ENCODE measurements around the gene DDX3X. TPM values are rescaled to one million over a fixed set of nuclear protein-coding genes. Genes with fewer than 3 reads are reported as not detected.
A peak's percentile ranks its signal among the peaks of the same experiment; 100 is the strongest.
"Not testable (repeated sequence)": the region's sequence is repeated elsewhere in the genome, so short reads cannot be mapped to it uniquely, and the experiment has no call there.

Gene DDX3X
- total and polyA plus RNA-seq, 12 donors, result 36.8 to 247 (median 153) TPM

DNA sequence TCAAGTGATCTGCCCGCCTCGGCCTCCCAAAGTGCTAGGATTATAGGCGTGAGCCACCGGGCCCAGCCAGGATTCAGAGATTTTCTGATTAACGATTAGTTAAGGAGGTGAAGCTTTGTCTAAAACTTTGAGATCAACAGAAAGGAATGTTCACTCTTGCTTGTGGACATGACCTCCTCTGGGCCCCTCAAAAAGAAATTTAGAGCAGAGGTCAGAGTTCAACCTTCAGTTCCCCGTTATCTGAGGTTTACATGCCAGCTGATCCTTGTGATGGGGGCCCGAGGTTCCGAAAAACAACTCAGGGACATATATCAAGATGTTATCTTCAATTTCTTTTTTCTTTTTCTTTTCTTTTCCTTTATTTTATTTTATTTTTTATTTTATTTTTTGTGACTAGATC, 54.6 kb downstream of the DDX3X start:
- ATAC-seq (no peak), DNase-seq (no peak)
- peaks cover 0 to 12% (median 0%) of the 10 kb centered on the region in 7 donors for H3K27me3 ChIP-seq
- H3K36me3 ChIP-seq, result no peaks in the 10 kb centered on the region
- TF ChIP-seq, protein P1, sequence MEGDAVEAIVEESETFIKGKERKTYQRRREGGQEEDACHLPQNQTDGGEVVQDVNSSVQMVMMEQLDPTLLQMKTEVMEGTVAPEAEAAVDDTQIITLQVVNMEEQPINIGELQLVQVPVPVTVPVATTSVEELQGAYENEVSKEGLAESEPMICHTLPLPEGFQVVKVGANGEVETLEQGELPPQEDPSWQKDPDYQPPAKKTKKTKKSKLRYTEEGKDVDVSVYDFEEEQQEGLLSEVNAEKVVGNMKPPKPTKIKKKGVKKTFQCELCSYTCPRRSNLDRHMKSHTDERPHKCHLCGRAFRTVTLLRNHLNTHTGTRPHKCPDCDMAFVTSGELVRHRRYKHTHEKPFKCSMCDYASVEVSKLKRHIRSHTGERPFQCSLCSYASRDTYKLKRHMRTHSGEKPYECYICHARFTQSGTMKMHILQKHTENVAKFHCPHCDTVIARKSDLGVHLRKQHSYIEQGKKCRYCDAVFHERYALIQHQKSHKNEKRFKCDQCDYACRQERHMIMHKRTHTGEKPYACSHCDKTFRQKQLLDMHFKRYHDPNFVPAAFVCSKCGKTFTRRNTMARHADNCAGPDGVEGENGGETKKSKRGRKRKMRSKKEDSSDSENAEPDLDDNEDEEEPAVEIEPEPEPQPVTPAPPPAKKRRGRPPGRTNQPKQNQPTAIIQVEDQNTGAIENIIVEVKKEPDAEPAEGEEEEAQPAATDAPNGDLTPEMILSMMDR (IDR thresholded peaks at IDR 0.05), result no peak
- H3K9me3 ChIP-seq, result no peaks in the 10 kb centered on the region
- H3K4me3 ChIP-seq, result no peak overlapping the region
- H3K27ac ChIP-seq, result no peak overlapping the region
- intact Hi-C loops (cut with DNase I), result no loop called here
- WGBS, 2 donors, result 81 to 86% methylated on average over 8 of the region's 8 CpGs
- peaks cover 0 to 2% (median 0%) of the 10 kb centered on the region in 9 donors for H3K4me1 ChIP-seq

DNA sequence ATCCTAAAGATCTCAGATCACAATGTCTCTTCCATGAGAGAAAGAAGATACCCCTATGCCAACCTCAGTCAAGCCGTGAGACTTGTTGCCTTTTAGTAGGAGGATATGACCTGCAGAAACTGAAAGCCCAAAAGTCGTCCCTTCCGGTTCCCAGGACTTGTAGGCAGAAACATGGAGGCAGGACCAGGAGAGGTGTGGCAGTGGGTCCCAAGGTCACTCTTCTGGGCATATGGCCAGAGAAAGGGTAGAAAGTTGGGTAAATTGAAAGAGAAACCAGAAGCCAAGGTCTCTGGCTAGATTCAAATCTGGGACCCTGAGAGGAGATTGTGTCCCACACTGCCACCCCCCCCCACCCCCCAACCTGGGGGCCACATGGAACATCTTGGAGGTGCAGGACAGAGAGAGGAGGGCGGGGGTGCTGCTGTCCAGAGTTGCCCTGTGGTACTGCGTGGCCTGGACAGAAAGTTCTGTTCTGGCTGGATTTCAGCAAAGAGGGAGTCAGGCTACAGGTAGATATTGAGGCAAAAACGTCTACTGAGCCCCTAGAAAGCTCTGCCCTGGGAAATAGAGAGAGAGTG, 55.4 kb downstream of the DDX3X start:
- Histone ChIP-seq H3K9me3 (no peaks in the 10 kb centered on the region), H3K27ac (no peak overlapping the region), H3K4me1 (no peaks in the 10 kb centered on the region), H3K27me3 (peaks cover 0 to 12% (median 0%) of the 10 kb centered on the region in 7 donors), H3K36me3 (no peaks in the 10 kb centered on the region), H3K4me3 (no peak overlapping the region)
- DNase-seq (no peak), ATAC-seq (no peak)
- TF ChIP-seq, protein P1 (IDR thresholded peaks at IDR 0.05), result no peak
- WGBS, 2 donors, result 78 to 85% methylated on average over 6 of the region's 6 CpGs
- intact Hi-C loops (cut with DNase I), result no loop called here

DNA sequence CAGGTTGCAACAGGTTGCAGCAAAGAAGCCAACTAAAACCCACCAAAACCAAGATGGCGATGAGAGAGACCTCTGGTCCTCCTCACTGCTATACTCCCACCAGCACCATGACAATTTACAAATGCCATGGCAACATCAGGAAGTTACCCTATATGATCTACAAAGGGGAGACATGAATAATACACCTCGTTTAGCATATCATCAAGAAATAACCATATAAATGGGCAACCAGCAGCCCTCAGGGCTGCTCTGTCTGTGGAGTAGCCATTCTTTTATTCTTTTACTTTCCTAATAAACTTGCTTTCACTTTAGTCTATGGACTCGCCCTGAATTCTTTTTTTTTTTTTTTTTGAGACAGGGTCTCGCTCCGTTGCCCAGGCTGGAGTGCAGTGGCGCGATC, 56.6 kb downstream of the DDX3X start:
- intact Hi-C loops (cut with DNase I); H3K4me3 ChIP-seq; H3K27ac ChIP-seq; ATAC-seq; DNase-seq; H3K36me3 ChIP-seq; H3K4me1 ChIP-seq; H3K9me3 ChIP-seq: not testable (repeated sequence)
- peaks cover 0 to 12% (median 0%) of the 10 kb centered on the region in 7 donors for H3K27me3 ChIP-seq
- 85 to 86% methylated on average over 5 to 7 of the region's 7 CpGs for WGBS, 2 donors

GRCh38 chrX:41391606-41392005, 57.6 kb downstream of the DDX3X start:
- DNase-seq (no peak), ATAC-seq (peak in 1 of 8 donors; percentile 33)
- H3K27ac ChIP-seq, result no peak overlapping the region
- no peaks in the 10 kb centered on the region for H3K4me1 ChIP-seq
- H3K27me3 ChIP-seq, result peaks cover 0 to 12% (median 0%) of the 10 kb centered on the region in 7 donors
- 92% methylated on average over 9 of the region's 9 CpGs for WGBS, 2 donors
- TF ChIP-seq, protein P1 (IDR thresholded peaks at IDR 0.05), result no peak
- no peaks in the 10 kb centered on the region for H3K36me3 ChIP-seq
- H3K4me3 ChIP-seq, result no peak overlapping the region
- intact Hi-C loops (cut with DNase I), result no loop called here
- H3K9me3 ChIP-seq, result no peaks in the 10 kb centered on the region

- no peak overlapping the region for H3K4me3 ChIP-seq
- H3K27ac ChIP-seq, result no peak overlapping the region
- DNase-seq (no peak), ATAC-seq (no peak)
- TF ChIP-seq, protein P1 (IDR thresholded peaks at IDR 0.05), result no peak
- 77 to 80% methylated on average over 8 of the region's 8 CpGs for WGBS, 2 donors
- peaks cover 0 to 7% (median 0%) of the 10 kb centered on the region in 7 donors for H3K27me3 ChIP-seq
- intact Hi-C loops (cut with DNase I), result no loop called here
- no peaks in the 10 kb centered on the region for H3K4me1 ChIP-seq
- no peaks in the 10 kb centered on the region for H3K36me3 ChIP-seq
- H3K9me3 ChIP-seq, result peaks cover 0 to 17% (median 0%) of the 10 kb centered on the region in 11 donors
These were observed 60.3 kb downstream of the DDX3X start for GRCh38 chrX:41394293-41394692.
